Subcutaneous adipose tissue (tissue), 4 donors: ENCODE data around the gene SF3A2. TPM values are rescaled to one million over a fixed set of nuclear protein-coding genes. Genes with fewer than 3 reads are reported as not detected.

Source experiments
- total RNA-seq, 4 donors: library from RNA; depleted of rRNA; stranded (reverse); fragments of >200 nt; gene quantifications; one replicate each; pipeline ENCODE4 v1.1.0, GENCODE V29; 2016
- TF ChIP-seq, protein P1 (sequence below): fragments of 450-650 bp; IDR thresholded peaks from one replicate; pipeline ENCODE4 v1.5.1; 2016; ENCODE audit warnings: low read depth, mild to moderate bottlenecking, control low read depth, antibody characterized with exemption, moderate library complexity

SF3A2 gene
- total RNA-seq, 4 donors from 2014 or later: 13.4 to 59.3 (median 28.0) TPM

DNA sequence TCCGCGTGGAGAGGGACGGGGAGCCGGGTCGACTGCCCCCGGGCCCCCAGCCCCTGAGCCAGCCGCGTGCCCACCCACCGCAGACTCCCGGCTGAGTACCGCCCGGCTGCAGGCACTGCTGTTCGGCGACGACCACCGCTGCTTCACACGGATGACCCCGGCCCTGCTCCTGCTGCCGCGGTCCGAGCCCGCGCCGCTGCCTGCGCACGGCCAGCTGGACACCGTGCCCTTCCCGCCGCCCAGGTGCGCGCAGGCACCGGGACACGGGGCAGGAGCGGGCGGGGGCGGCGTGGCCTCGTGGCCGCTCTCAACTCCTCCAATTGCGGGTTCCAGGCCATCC lies 14.1 kb downstream of the SF3A2 start:
- TF ChIP-seq, protein P1, sequence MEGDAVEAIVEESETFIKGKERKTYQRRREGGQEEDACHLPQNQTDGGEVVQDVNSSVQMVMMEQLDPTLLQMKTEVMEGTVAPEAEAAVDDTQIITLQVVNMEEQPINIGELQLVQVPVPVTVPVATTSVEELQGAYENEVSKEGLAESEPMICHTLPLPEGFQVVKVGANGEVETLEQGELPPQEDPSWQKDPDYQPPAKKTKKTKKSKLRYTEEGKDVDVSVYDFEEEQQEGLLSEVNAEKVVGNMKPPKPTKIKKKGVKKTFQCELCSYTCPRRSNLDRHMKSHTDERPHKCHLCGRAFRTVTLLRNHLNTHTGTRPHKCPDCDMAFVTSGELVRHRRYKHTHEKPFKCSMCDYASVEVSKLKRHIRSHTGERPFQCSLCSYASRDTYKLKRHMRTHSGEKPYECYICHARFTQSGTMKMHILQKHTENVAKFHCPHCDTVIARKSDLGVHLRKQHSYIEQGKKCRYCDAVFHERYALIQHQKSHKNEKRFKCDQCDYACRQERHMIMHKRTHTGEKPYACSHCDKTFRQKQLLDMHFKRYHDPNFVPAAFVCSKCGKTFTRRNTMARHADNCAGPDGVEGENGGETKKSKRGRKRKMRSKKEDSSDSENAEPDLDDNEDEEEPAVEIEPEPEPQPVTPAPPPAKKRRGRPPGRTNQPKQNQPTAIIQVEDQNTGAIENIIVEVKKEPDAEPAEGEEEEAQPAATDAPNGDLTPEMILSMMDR: no peak

DNA sequence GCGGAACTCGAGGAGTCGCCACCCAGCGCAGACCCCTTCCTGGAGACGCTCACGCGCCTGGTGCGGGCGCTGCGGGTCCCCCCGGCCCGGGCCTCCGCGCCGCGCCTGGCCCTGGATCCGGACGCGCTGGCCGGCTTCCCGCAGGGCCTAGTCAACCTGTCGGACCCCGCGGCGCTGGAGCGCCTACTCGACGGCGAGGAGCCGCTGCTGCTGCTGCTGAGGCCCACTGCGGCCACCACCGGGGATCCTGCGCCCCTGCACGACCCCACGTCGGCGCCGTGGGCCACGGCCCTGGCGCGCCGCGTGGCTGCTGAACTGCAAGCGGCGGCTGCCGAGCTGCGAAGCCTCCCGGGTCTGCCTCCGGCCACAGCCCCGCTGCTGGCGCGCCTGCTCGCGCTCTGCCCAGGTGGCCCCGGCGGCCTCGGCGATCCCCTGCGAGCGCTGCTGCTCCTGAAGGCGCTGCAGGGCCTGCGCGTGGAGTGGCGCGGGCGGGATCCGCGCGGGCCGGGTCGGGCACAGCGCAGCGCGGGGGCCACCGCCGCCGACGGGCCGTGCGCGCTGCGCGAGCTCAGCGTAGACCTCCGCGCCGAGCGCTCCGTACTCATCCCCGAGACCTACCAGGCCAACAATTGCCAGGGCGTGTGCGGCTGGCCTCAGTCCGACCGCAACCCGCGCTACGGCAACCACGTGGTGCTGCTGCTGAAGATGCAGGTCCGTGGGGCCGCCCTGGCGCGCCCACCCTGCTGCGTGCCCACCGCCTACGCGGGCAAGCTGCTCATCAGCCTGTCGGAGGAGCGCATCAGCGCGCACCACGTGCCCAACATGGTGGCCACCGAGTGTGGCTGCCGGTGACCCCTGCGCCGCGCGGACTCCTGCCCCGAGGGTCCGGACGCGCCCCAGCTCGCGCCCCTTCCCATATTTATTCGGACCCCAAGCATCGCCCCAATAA lies 14.8 kb downstream of the SF3A2 start:
- TF ChIP-seq, protein P1: no peak

DNA sequence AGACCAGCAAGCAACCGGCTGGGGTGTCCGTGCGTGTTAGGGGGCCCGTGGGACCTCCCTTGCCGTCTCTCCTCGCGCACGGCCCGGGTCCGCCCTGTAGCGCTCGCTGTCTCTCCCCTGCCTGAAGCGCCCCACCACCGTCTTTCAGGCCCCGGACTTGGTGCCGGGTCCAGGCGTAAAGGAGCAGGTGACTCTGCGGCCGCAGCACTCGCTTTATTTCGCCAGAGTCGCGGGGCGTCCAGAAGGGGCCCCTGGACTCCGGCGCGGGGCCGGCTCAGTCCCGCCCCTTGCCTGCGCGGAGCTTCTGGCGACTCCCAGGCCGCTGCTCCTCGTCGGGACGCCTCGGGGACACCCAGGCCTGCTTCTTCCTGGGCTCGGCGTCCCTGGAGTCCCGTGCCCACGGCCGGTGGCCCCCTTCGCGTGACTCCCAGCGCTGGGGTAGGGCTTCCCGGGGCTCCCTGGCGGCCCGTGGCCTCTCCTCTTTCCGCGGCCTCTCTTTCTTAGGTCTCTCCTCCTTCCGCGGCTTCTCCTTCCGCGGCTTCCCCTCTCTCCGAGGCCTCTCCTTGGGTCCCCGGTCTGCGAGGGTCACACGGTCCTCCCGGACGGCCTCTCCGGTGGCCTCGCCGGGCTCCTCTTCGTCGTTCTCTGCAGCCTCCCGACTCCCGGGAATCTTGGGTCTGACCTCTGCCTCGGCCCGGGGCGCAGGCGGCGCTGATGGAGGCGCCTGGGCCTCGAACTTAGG lies 15.6 kb downstream of the SF3A2 start:
- TF ChIP-seq, protein P1: no peak

DNA sequence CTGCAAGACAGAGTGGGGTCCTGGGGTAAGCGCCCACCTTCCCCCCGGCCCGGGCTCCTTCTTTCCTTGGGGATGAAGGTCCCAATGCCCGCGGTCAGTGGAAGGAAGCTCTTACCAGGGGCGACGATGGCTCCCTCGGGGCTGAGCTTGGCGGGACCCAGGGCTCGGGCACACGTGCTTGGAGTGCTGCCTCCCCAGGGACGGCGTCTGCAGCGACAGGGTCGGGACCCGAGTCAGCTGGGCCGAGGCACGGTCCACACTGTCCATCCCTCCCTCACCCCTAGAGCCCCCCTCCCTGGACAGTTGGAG lies 16.1 kb downstream of the SF3A2 start:
- TF ChIP-seq, protein P1: no peak

DNA sequence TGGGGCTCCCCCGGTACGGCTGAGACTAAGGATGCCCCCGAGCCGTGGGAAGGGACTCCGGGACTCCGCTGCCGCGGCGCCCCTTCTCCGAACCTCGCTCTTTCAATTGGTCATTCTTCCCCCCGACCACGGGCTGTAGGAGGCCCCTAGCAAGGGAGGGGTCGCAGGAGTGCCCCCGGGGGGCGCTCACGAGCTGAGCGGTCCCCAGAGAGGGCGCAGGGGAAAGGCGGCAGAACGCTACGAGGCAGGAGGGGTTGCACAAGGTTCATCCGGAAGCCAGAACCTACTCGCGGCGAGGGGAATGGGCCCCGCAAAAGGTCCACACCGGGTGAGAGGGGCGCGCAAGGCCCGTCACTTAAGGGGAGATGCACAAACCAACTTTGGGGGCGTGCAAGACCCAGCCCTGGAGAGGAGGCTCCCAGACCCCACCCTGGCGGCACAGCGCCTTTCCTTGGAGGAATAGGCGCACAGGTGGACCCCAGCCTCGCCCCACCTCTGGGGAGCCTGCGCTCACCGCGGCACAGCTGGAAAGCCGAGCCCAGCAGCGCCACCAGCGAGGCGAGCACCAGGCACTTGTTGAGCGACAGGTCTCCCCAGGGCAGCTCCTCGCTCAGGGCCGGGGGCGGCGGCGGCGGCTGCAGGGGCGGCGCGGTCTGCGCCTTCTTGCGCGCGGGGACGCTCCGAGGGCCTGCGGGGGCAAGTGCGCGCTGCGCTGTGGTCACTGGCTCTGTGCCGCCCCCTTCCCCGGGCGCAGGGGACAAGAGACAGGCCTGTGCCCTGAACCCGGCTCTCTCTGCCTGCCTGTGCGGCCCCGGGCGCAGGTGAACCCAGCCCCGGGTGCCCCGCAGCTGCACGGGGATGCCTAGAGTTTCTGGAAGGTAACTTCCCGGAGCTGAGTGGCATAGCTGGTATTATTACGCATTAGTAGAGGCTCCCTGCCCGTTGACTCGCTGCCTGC lies 16.8 kb downstream of the SF3A2 start:
- TF ChIP-seq, protein P1: no peak

DNA sequence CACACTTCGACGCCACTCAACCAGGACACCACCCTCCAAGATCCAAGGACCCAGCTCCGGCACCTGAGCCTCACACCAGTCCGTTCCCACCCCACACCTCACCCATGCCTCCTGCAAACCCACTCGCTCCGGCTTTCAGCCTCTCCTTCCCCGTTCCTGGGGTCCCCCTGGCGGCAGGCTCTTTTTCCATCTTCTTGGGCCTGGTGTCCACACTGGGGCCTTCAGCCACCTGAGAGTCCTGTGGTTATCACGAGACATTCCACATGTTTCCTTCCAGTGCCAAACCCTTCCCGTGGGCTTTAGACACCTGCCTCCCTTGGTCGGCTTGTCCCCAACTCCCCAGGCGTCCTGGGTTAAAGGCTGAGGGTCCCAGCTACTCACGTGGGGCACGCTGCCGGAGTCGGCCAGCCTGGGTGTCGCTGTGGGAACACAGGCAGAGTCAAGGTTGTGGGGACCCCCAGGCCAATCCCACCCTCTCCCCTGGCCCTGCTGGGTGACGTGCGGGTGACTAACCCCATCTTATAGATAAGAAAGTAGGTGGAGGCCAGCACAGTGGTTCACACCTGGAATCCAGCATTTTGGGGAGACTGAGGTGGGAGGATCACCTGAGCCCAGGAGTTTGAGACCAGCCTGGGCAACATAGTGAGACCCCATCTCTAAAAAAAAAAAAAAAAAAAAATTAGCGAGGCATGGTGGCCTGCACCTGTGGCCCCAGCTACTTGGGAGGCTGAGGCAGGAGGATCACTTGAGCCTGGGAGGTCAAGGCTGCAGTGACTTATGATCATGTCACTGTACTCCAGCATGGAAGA lies 17.6 kb downstream of the SF3A2 start:
- TF ChIP-seq, protein P1: no peak
